Kidney epithelial cell (primary cell): ENCODE data around the gene CLDN14. TPM values are rescaled to one million over a fixed set of nuclear protein-coding genes. Genes with fewer than 3 reads are reported as not detected.

Experiments
- DNase-seq: peaks from one replicate; pipeline ENCODE4 v3.0.0-alpha.2; 2010; ENCODE audit warnings: low read depth
- H3K27me3 ChIP-seq: 2 replicates; pipeline ENCODE4 v1.6.0; 2011; ENCODE audit warnings: low read length; ENCODE audit not compliant: control insufficient read depth, insufficient read depth
- H3K36me3 ChIP-seq: 2 replicates; pipeline ENCODE4 v1.5.1; 2011; ENCODE audit warnings: low read length; ENCODE audit not compliant: control insufficient read depth, insufficient read depth
- H3K4me3 ChIP-seq: 2 replicates; pipeline ENCODE4 v1.5.1; 2011; ENCODE audit warnings: low read depth, mild to moderate bottlenecking, control low read depth, low read length
- total RNA-seq: library from RNA; depleted of rRNA; stranded (reverse); fragments of >200 nt; gene quantifications from 2 replicates; pipeline ENCODE4 v1.2.3, GENCODE V29; 2015
- TF ChIP-seq, protein P1 (sequence below): IDR thresholded peaks from 2 replicates; pipeline ENCODE4 v1.5.1; 2011; ENCODE audit warnings: mild to moderate bottlenecking, moderate library complexity, low read length, control low read depth, inconsistent platforms; ENCODE audit not compliant: insufficient read depth, poor library complexity, severe bottlenecking

Gene CLDN14
- total RNA-seq, 1 donor from 2014 or later = 2.1 TPM

GRCh38 chr21:36460866-36461265 is 19.1 kb downstream of the CLDN14 start:
- H3K36me3 ChIP-seq = no peaks in the 10 kb centered on the region

DNA sequence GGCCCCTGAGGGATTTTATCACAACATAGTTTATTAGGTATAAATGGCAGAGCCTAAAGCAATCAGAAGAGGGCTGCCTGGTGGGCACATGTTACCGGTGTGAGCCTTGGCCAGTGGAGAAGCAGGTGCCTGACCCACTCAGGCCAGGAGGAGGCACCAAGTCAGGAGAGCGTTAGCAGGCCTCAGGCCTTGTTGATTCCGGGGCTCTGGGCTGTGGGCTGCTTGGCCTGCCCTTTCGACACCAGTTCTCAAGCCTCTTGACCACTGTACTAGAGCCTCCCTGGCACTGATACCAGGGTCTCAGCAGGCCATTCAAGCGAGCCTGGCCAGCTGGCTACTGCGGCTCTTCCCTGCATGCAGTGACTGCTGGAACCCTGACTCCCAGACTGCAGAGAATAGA is 20.8 kb downstream of the CLDN14 start:
- DNase-seq = no peak
- TF ChIP-seq, protein P1, sequence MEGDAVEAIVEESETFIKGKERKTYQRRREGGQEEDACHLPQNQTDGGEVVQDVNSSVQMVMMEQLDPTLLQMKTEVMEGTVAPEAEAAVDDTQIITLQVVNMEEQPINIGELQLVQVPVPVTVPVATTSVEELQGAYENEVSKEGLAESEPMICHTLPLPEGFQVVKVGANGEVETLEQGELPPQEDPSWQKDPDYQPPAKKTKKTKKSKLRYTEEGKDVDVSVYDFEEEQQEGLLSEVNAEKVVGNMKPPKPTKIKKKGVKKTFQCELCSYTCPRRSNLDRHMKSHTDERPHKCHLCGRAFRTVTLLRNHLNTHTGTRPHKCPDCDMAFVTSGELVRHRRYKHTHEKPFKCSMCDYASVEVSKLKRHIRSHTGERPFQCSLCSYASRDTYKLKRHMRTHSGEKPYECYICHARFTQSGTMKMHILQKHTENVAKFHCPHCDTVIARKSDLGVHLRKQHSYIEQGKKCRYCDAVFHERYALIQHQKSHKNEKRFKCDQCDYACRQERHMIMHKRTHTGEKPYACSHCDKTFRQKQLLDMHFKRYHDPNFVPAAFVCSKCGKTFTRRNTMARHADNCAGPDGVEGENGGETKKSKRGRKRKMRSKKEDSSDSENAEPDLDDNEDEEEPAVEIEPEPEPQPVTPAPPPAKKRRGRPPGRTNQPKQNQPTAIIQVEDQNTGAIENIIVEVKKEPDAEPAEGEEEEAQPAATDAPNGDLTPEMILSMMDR = no peak
- Histone ChIP-seq H3K27me3 (no peaks in the 10 kb centered on the region), H3K36me3 (no peaks in the 10 kb centered on the region), H3K4me3 (no peak overlapping the region)

More at GRCh38 chr21:36460866-36461265, 19.1 kb downstream of the CLDN14 start:
- Histone ChIP-seq H3K27me3 (no peaks in the 10 kb centered on the region), H3K4me3 (no peak overlapping the region)
- no peak for DNase-seq
- TF ChIP-seq, protein P1 = no peak

DNA sequence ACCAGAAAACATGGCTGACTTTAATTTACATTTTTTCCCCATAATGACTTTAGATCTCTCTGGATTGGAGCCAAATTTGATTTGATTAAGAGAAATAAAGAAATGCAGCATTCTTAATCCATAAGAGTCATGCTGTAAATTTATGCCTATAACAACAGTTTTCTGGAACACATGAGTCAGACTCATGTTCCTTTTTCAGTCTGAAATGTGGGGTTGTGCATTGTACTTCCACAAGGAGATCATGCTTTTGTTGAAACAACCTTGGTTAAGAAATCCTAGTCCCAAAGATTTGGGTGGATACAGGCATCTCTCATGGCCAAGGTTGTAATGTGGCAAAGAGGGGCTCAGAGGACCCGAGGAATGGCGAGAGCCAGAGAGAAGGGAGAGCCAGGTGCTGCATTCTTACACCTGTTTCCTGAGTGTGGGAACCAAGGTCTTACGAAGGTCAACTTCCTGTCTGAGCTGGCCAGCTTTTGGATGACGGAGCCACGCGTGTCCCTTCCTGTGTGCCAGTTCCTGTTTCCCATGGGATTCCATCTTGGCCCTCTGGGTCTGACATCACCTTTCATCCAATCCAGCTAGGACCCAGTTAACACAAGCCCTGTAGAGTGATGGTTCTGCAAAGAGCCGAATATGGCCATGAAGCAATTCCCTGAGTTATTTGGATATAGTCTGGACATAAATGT is 23.1 kb downstream of the CLDN14 start:
- Histone ChIP-seq H3K27me3 (no peaks in the 10 kb centered on the region), H3K36me3 (no peaks in the 10 kb centered on the region), H3K4me3 (no peak overlapping the region)
- TF ChIP-seq, protein P1 = no peak
- DNase-seq = no peak

DNA sequence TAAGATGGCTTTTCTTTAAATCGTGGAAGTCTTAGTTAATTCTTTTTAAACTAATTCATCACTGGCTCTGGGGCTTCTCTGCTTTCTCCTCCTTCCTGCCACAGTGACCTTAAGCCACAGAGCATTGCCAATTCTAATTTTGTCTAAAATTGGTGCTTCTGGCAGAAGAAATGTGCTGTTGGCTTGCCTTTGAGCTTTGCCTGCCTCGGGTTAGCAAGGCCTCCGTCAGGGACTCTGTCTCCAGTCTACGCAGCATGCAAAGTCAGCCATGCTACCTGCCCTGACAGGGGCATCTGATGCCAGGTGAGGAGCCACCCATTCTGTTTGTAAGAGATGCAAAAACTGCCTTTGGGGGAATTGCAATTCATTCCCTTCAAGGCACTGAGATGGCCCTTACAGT is 25.2 kb downstream of the CLDN14 start:
- DNase-seq = no peak
- H3K4me3 ChIP-seq = no peak overlapping the region
- TF ChIP-seq, protein P1 = no peak
- H3K27me3 ChIP-seq = no peaks in the 10 kb centered on the region
- H3K36me3 ChIP-seq = no peaks in the 10 kb centered on the region

GRCh38 chr21:36454093-36454531 is 25.8 kb downstream of the CLDN14 start:
- Histone ChIP-seq H3K27me3 (no peaks in the 10 kb centered on the region), H3K36me3 (no peaks in the 10 kb centered on the region), H3K4me3 (no peak overlapping the region)
- DNase-seq = no peak
- TF ChIP-seq, protein P1 = no peak

DNA sequence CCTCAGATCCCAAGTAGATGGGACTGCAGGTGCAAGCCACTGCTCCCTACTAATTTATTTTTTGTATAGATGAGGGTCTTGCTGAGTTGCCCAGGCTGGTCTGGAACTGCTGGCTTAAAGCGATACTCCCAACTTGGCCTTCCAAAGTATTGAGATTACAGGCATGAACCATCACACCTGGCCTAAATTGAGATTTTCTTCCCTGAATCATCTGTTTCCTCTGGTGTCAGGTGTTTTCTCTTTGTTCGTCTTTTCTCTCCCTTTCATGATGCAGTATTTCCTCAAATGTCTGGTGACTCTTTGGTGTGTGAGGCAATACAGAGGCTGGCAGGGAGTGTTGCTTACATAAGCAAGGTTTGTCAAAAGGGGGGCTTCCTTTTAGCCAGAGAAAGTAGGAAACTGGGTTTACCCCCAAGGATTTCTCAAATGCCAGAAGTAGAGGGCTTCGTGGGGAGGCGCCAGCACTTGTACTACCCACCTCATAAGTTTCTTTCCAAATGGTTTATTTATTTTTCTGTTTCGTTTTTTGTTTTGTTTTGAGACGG is 27.6 kb downstream of the CLDN14 start:
- DNase-seq = no peak
- H3K36me3 ChIP-seq = no peaks in the 10 kb centered on the region
- TF ChIP-seq, protein P1 = no peak
- H3K4me3 ChIP-seq = no peak overlapping the region
- H3K27me3 ChIP-seq = no peaks in the 10 kb centered on the region
